ENCODE results near the gene TBC1D4. TPM values are rescaled to one million over a fixed set of nuclear protein-coding genes. Genes with fewer than 3 reads are reported as not detected.
A peak's percentile ranks its signal among the peaks of the same experiment; 100 is the strongest.

Gene TBC1D4
- total and polyA plus RNA-seq, 2 experiments from 2014 or later, result 18.7 to 38.2 TPM

DNA sequence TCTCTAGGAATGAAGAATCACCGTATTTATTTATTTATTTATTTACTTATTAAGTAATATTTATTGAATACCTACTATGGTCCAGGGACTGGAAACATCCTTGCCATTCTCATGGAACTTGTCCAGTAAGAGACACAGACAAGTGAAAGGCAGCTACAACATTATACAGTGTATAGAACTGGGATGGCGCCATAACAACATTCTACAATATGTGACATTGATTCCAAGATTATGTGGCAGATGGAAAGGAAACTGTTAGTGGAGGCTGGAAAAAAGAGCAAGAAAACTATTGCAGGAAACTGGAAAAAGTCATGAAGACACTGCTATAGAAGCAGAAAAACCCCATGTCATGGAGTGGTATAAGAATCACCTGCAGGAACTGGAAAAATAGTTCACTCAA is 9.4 kb upstream of the TBC1D4 start (continued):
- TF ChIP-seq, protein P1, sequence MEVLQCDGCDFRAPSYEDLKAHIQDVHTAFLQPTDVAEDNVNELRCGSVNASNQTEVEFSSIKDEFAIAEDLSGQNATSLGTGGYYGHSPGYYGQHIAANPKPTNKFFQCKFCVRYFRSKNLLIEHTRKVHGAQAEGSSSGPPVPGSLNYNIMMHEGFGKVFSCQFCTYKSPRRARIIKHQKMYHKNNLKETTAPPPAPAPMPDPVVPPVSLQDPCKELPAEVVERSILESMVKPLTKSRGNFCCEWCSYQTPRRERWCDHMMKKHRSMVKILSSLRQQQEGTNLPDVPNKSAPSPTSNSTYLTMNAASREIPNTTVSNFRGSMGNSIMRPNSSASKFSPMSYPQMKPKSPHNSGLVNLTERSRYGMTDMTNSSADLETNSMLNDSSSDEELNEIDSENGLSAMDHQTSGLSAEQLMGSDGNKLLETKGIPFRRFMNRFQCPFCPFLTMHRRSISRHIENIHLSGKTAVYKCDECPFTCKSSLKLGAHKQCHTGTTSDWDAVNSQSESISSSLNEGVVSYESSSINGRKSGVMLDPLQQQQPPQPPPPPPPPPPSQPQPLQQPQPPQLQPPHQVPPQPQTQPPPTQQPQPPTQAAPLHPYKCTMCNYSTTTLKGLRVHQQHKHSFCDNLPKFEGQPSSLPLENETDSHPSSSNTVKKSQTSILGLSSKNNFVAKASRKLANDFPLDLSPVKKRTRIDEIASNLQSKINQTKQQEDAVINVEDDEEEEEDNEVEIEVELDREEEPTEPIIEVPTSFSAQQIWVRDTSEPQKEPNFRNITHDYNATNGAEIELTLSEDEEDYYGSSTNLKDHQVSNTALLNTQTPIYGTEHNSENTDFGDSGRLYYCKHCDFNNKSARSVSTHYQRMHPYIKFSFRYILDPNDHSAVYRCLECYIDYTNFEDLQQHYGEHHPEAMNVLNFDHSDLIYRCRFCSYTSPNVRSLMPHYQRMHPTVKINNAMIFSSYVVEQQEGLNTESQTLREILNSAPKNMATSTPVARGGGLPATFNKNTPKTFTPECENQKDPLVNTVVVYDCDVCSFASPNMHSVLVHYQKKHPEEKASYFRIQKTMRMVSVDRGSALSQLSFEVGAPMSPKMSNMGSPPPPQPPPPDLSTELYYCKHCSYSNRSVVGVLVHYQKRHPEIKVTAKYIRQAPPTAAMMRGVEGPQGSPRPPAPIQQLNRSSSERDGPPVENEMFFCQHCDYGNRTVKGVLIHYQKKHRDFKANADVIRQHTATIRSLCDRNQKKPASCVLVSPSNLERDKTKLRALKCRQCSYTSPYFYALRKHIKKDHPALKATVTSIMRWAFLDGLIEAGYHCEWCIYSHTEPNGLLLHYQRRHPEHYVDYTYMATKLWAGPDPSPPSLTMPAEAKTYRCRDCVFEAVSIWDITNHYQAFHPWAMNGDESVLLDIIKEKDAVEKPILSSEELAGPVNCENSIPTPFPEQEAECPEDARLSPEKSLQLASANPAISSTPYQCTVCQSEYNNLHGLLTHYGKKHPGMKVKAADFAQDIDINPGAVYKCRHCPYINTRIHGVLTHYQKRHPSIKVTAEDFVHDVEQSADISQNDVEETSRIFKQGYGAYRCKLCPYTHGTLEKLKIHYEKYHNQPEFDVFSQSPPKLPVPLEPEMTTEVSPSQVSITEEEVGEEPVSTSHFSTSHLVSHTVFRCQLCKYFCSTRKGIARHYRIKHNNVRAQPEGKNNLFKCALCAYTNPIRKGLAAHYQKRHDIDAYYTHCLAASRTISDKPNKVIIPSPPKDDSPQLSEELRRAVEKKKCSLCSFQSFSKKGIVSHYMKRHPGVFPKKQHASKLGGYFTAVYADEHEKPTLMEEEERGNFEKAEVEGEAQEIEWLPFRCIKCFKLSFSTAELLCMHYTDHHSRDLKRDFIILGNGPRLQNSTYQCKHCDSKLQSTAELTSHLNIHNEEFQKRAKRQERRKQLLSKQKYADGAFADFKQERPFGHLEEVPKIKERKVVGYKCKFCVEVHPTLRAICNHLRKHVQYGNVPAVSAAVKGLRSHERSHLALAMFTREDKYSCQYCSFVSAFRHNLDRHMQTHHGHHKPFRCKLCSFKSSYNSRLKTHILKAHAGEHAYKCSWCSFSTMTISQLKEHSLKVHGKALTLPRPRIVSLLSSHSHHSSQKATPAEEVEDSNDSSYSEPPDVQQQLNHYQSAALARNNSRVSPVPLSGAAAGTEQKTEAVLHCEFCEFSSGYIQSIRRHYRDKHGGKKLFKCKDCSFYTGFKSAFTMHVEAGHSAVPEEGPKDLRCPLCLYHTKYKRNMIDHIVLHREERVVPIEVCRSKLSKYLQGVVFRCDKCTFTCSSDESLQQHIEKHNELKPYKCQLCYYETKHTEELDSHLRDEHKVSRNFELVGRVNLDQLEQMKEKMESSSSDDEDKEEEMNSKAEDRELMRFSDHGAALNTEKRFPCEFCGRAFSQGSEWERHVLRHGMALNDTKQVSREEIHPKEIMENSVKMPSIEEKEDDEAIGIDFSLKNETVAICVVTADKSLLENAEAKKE (CRISPR knock-in tag; IDR thresholded peaks at IDR 0.05), result no peak
- TF ChIP-seq, protein P2, sequence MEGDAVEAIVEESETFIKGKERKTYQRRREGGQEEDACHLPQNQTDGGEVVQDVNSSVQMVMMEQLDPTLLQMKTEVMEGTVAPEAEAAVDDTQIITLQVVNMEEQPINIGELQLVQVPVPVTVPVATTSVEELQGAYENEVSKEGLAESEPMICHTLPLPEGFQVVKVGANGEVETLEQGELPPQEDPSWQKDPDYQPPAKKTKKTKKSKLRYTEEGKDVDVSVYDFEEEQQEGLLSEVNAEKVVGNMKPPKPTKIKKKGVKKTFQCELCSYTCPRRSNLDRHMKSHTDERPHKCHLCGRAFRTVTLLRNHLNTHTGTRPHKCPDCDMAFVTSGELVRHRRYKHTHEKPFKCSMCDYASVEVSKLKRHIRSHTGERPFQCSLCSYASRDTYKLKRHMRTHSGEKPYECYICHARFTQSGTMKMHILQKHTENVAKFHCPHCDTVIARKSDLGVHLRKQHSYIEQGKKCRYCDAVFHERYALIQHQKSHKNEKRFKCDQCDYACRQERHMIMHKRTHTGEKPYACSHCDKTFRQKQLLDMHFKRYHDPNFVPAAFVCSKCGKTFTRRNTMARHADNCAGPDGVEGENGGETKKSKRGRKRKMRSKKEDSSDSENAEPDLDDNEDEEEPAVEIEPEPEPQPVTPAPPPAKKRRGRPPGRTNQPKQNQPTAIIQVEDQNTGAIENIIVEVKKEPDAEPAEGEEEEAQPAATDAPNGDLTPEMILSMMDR (conservative IDR thresholded peaks at IDR 0.05; ENCODE audit: low read depth in 2 of 2), result no peak

DNA sequence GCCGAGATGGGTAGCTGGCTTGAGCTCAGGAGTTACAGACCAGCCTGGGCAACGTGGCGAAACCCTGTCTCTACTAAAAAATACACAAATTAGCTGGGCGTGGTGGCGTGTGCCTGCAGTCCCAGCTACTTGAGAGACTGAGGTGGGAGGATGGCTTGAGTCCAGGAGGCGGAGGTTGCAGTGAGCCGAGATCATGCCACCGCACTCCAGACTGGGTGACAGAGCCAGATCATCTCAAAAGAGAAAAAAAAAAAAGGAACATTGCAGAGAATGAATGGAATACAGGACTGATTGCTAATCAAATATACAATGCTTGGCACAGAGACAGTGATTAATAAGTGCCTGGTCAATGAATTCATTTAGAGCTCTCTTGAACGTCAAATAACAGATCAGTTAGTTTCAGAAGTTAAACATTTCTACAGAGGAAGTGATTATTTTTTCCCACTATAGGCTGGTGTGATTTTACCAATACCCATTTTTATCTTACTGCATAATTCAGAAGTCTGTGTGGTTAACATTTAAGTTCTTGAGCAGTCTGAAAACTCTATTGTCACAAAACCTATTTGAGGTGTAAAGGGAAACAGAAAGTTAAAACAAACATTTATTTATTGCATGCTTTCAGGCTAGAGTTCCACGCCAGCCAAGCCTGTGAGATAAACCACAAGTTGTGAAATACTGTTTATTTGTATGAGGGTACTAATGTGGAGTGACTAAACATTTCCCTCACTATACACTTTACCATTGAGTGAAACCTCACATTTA is 7.7 kb upstream of the TBC1D4 start:
- H3K4me3 ChIP-seq, result no peak overlapping the region
- TF ChIP-seq JUNB (IDR thresholded peaks at IDR 0.05; ENCODE audit: unreplicated experiment), result no peak
- TF ChIP-seq, protein P2 (conservative IDR thresholded peaks at IDR 0.05; ENCODE audit: low read depth in 2 of 2), result no peak
- no peak for TF ChIP-seq CREB1 (CRISPR knock-in tag; IDR thresholded peaks at IDR 0.05; ENCODE audit: low read depth)
- no peak for TF ChIP-seq STAT1 (IDR thresholded peaks at IDR 0.05; ENCODE audit: unreplicated experiment)
- no peak for TF ChIP-seq POLR2AphosphoS5 (IDR thresholded peaks at IDR 0.05; ENCODE audit: low read depth)
- TF ChIP-seq ZNF331 (CRISPR knock-in tag; IDR thresholded peaks at IDR 0.05; ENCODE audit: low read depth), result no peak
- no peak for TF ChIP-seq ZNF114 (CRISPR knock-in tag; IDR thresholded peaks at IDR 0.05)
- no peak for TF ChIP-seq EZH2phosphoT487 (IDR thresholded peaks at IDR 0.05; ENCODE audit: unreplicated experiment)

More for the DNA sequence above, 7.7 kb upstream of the TBC1D4 start:
- DNase-seq (ENCODE audit: low spot score) (no peak), ATAC-seq (no peak)
- Histone ChIP-seq H4K20me1 (replicated peaks; ENCODE audit: insufficient read depth) (no peaks in the 10 kb centered on the region), H3F3A (replicated peaks; ENCODE audit: low read depth) (no peaks in the 10 kb centered on the region), H3K9me2 (ENCODE audit: insufficient read depth) (no peaks in the 10 kb centered on the region), H3K27me3 (ENCODE audit: insufficient read depth) (no peaks in the 10 kb centered on the region), H3K79me2 (replicated peaks; ENCODE audit: insufficient read depth) (no peaks in the 10 kb centered on the region), H3K4me2 (no peak overlapping the region), H3K4me1 (ENCODE audit: insufficient read depth) (peaks cover 7% of the 10 kb centered on the region), H3K36me3 (ENCODE audit: insufficient read depth) (no peaks in the 10 kb centered on the region), H2AFZ (peak overlapping the region; percentile 14; the same call in 1 of the 2 replicates), H3K27ac (ENCODE audit: low read depth) (no peak overlapping the region)
- Mint-ChIP-seq H3K27ac (no peak overlapping the region), H3K4me1 (peaks cover 13% of the 10 kb centered on the region), H3K9me3 (no peaks in the 10 kb centered on the region), H3K4me3 (no peak overlapping the region), H3K27me3 (ENCODE audit: insufficient read depth, low read depth, poor library complexity) (peaks cover 4% of the 10 kb centered on the region), H3K36me3 (ENCODE audit: low read depth) (no peaks in the 10 kb centered on the region)
